ENCODE measurements around the gene MOK.
"Not testable (repeated sequence)": the region's sequence is repeated elsewhere in the genome, so short reads cannot be mapped to it uniquely, and the experiment has no call there.

Gene MOK

GRCh38 chr14:102304611-102305506, at the start of gene MOK:
MOK (minus strand) TSS chr14:102305164; CDS start chr14:102304968, 196 bp downstream.
- DNase-seq, result peak; percentile 95

- no peak for DNase-seq
Observed at GRCh38 chr14:102353126-102353619, 48.2 kb upstream of the MOK start.

DNA sequence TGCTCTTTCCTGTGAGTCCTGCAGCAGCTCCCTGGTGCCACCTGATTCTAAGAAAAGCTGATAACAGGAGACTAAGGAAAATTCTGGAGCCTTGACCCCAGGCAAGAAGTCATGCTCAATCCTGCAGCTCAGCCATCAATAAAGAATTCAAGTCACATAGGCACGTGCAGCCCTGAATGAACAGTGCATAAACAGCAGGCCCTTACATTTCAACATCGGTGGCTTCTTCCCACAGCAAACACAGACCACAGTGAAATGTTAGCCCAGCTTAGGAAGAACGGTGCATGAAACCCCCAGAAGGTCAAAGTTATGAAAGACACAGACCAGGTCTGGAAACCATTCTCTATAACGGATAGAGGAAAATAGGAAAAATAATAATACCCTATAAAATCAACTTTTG, 47.2 kb upstream of the MOK start:
- DNase-seq, result no peak

- not testable (repeated sequence) for DNase-seq
Observed at GRCh38 chr14:102351593-102351992, 46.6 kb upstream of the MOK start.

DNA sequence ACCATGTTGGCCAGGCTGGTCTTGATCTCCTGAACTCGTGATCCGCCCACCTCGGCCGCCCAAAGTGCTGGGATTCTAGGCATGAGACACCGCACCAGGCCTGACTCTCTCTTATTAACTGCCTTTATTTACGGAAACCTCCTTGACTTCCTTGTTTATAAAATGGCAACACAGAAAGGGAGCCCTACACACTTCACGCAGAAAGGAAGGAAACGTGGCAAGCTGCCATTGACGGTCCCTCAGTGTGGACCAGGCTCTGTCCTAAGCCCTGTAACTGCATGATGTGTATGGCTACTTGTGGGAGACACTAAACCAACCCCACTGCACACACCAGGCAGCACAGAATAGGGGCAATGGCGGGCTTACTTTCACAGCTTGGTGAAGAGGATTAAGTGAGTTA, 46.1 kb upstream of the MOK start:
- no peak for DNase-seq

GRCh38 chr14:102348376-102348775, 43.4 kb upstream of the MOK start:
- no peak for DNase-seq

DNA sequence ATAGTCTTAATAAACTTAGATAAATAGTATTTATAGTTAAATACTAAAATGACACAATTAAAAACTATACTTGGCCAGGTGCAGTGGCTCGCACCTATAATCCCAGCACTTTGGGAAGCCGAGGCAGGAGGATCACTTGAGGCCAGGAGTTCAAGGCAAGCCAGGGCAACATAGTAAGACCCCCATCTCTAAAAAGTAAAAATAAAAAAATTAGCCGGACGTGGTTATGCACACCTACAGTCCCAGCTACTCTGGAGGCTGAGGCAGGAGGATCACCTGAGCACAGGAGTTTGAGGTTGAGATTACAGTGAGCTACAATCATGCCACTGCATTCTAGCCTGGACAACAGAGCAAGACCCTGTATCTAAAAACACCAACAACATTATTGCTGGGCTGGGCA, 41.7 kb upstream of the MOK start:
- DNase-seq, result no peak

DNA sequence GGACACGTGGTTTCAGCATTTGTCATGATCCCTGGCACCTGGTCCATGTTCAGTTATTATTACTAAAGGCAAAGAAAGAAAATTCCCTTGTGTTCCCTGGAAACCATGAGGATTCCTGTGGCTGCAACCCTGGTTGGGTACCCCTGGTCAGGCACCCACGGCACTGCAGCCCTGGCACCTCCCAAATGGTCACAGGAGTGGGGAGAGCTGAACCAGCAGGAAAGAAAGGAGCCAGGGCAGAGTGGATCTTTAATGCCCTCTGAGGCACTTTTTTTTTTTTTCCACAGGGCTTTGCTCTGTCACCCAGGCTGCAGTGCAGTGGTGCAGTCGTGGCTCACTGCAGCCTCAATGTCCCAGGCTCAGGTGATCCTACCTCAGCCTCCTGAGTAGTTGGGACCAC, 40.3 kb upstream of the MOK start:
- no peak for DNase-seq

GRCh38 chr14:102344485-102344884, 39.5 kb upstream of the MOK start:
- no peak for DNase-seq

- DNase-seq, result no peak
Observed at GRCh38 chr14:102344084-102344483, 39.1 kb upstream of the MOK start.

DNA sequence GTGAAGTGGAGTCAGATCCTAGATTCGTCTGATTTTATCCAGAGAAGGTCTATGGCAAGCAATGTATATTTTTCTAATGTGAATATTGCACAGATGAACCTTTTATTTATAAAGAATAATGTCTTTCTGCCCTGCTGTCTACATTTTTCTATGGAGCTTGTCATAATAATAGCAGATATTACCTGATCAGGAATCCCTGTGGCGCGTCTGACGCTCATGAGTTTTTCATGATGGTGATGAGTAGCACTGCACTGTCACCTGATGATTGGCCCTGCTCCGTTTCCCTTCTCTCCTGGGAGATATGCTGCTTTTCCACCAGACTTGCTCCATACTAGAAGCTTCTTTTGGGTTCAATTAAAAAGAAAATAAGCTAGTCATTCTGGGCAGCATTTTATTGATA, 37.3 kb upstream of the MOK start:
- no peak for DNase-seq

GRCh38 chr14:102341566-102341965, 36.6 kb upstream of the MOK start:
- DNase-seq, result no peak

GRCh38 chr14:102338724-102339123, 33.8 kb upstream of the MOK start:
- no peak for DNase-seq

DNA sequence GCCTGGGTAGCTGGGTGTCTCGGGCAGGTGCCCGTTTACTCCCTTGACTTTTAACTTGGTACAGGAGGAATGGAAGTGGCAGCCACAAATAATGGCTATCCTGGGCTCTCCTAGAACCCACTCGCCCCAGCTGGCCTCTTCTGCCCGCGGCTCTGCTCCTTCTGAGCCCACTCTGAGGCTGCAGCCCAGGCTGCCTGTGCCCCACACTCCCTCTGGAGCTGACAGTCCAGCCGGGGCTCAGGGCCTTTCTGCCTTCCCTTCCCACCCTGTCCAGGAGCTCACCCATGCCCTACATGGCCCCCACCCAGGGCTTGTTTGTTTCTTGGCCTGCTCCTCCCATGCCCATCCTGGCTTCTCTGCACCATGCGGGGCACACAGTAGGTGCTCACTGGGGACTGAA, 30.2 kb upstream of the MOK start:
- DNase-seq, result no peak

DNA sequence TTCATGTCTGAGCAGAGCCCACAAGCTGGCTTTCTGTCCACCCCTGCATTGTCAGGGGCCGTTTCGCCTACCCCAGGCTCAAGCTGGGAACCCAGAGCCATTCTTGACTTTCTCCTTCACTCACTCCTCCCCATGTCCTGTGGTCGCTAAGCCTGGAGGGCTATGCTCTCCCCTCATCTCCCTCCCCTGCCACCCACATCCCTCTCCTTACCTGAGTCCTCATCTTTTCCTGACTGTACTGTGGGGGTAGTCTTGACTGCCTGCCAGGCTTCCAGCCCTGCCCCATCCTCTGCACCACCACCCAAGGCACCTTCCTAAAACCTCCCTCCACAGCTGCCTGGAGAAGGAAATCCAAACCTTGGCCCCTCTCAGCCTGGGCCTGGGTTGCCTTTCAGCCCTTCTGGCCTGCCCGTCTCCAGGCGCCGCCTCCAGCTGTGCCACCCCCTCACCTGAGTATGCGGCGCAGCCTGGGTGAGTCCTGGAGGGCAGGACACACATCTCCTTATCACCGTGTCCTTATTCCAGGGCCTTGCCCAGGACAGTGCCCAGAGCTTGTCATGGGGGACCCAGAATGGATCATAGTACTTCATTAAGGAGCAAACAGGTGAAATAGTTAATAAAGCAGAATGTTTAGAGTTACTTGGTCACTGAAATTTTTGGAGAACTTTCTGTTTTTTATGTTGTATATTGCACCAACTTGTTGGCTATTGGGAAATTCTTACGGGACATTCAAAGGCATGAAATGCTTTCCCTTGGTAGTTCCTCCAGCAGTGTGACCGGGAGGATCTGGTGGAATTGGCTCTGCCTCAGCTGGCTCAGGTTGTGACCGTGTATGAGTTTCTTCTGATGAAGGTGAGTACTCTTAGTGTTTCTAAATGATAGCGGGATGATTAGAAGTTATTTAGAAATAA, 29.1 kb upstream of the MOK start:
- no peak for DNase-seq

DNA sequence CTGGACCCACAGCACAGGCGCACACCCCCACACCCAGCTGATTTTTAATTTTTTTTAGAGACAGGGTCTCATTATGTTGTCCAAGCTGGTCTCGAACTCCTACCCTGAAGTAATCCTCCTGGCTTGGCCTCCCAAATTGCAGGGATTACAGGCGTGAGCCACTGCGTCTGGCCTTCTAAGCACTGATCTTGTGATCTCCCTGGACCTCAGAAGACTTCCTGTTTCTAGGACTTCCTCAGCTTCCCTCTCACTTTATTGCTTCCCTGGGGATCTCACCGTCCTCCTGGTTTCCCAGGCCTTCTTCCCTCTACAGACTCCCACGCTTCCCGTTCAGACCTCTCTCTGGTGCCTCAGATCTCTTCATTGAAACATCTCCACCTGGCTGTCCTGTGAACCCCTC, 28.4 kb upstream of the MOK start:
- DNase-seq, result no peak

DNA sequence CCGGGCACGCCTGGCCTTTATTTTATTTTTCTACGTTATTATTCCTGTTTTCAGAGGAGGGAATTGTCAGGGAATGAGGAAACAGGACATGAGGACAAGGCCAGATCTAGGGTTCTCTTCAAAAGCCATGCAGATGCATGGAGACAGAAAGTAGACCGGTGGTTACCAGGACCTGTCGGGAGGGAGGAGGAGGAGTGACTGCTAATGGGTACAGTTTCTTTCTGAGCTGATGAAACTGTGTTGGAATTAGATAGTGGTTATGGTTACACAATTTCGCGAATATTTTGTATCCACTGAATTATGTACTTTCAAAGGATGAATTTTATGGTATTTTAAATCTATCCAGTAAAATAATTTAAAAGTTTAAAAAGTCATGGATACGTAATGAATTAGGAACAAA, 25.8 kb upstream of the MOK start:
- DNase-seq, result no peak

- DNase-seq, result not testable (repeated sequence)
Observed at GRCh38 chr14:102329381-102329780, 24.4 kb upstream of the MOK start.

- no peak for DNase-seq
Observed at GRCh38 chr14:102326583-102326982, 21.6 kb upstream of the MOK start.

DNA sequence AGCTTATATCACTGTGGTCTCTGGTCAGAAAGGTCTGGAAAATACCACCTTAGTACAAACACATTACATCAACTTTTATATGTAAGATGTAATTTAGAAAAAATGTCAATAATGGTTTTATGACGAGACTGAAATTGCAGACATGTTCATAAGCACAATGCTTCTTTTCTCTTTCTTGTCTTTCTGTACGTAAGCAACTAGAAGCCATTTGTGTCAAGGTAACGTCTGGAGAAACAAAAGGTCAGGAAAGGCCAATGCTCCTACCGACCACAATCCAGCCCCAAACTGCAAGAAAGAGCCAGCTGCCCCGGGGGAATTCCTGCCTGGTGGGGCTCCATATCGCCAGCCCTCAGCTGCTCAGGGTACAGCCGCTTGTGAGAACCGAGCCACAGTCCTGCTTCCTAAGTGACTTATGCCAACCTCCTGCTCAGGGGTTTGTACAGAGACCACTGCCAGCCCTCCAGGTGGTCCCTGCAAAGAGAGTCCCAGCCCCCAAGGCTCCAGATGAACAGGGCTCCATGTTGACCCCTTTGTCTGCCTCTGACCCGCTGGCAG, 20.9 kb upstream of the MOK start:
- no peak for DNase-seq

DNA sequence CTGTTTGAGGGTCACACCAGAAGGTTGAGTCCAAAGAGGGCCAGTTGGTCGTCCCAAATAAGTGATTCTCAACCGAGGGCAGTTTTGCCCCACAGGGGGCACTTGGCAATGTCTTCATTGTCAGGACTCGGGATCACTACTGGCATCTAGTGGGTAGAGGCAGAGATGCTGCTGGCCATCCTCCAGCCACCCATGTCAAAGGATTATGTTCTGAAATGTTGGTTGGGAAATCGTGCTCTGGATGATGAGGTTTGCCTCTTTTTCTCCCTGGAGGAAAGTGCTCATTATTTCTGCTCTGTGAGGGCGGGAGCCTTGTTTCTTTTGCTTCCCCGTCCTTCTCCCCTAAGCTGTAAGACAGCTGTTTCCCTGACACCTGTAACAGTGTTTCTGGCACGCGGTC, 18.1 kb upstream of the MOK start:
- DNase-seq, result peak; percentile 14

DNA sequence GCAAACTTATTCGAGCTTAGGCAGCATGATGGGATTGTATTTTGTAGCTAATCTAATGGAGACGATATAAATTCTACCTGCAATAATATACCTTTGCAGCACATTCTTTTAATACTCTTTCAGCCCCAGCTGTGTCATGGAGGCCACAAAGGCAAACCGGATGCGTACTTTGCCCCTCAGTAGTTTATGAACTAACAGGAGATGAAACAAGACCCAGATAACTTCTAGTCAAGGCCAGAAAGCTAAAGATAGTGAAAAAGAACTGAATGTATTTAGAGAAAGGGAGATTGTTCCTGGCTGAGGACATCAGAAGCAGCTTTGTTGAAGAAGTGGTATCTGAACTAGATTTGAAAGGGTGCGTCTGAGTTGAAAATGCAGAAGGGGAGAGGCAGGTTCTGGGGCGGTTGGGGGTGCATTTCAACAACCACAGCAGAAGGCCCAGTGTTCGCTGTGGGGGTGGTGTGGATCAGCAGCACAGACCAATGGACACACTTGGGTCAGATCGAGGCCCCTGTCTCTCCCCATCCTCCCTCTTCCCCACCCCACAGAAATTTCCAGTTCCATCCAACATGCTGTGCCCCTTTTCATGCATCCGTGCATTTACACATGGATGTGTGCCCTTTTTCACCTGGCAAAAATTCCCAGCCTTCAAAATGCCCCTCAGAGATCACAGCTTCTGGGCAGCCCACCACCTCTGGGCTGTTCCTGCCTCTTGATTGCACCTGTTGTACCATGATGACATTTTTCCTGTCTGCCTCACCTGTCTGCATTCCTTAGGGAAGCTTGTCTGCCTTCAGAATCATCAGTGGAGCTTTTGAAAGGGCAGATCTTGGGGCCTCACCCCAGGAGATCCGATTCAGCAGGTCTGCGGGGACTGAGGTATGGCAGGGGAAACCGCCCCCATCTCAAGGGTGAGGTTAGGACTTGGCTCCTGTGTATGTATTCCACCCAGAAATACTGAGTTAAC, 16.8 kb upstream of the MOK start:
- no peak for DNase-seq
